Epithelial cell of esophagus (primary cell): Measurements from ENCODE around the gene OGDHL.
"Not testable (repeated sequence)": the region's sequence is repeated elsewhere in the genome, so short reads cannot be mapped to it uniquely, and the experiment has no call there.

ENCODE experiments used
- DNase-seq: peaks from one replicate; pipeline ENCODE4 v3.0.0; 2010; ENCODE audit warnings: low read depth
- H3K4me3 ChIP-seq: 2 replicates; pipeline ENCODE4 v1.5.1; 2011; ENCODE audit warnings: mild to moderate bottlenecking, low read length, control low read depth
- TF ChIP-seq, protein P1 (sequence below): IDR thresholded peaks from 2 replicates; pipeline ENCODE4 v1.5.1; 2011; ENCODE audit warnings: low read depth, mild to moderate bottlenecking, low read length, control low read depth, inconsistent platforms; ENCODE audit not compliant: insufficient read depth; ENCODE audit errors: missing control alignments

OGDHL gene

DNA sequence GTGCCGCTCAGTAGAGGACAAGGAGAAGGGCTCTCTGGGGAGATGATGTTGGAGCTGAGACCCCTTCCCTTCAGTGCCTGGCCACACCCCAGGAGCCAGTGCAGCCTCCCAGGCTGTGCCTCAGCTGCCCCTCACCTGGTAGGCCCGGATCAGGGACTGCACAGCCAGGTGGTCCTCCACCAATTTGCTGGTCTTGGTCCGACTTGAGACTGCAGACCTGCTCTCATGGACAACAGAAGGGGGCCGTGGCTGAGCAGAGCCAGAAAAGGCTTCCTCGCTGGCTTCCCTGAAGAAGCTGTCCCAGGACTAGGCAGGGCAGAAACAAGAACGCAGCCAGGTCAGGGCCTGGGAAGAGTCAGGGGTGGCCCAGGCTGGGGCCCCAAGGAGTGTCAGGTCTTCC is 5.5 kb downstream of the OGDHL start:
- no peak overlapping the region for H3K4me3 ChIP-seq
- DNase-seq: no peak
- TF ChIP-seq, protein P1, sequence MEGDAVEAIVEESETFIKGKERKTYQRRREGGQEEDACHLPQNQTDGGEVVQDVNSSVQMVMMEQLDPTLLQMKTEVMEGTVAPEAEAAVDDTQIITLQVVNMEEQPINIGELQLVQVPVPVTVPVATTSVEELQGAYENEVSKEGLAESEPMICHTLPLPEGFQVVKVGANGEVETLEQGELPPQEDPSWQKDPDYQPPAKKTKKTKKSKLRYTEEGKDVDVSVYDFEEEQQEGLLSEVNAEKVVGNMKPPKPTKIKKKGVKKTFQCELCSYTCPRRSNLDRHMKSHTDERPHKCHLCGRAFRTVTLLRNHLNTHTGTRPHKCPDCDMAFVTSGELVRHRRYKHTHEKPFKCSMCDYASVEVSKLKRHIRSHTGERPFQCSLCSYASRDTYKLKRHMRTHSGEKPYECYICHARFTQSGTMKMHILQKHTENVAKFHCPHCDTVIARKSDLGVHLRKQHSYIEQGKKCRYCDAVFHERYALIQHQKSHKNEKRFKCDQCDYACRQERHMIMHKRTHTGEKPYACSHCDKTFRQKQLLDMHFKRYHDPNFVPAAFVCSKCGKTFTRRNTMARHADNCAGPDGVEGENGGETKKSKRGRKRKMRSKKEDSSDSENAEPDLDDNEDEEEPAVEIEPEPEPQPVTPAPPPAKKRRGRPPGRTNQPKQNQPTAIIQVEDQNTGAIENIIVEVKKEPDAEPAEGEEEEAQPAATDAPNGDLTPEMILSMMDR: no peak

DNA sequence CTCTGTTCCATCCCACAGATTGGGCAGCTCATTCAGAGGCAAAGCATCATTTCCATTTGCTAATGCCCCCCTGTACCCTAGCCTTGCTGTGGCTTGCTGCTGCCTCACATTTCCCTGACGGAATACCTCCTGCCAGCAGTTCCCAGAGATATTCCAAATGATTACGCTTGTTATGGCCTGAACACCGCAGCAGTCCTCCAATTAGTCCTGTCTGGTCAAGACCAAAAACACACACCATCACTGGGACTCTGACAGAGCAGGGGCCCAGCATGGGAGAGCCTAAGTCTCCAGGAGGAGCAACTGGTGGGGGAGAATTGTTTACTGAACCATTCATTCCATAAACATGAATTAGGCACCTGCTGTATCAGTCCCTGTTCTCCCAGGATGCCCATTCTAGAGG is 6.1 kb downstream of the OGDHL start:
- DNase-seq: no peak
- TF ChIP-seq, protein P1: no peak
- H3K4me3 ChIP-seq: no peak overlapping the region

- H3K4me3 ChIP-seq, DNase-seq: not testable (repeated sequence)
Observed at GRCh38 chr10:49754951-49755350, 7.2 kb downstream of the OGDHL start.

GRCh38 chr10:49752584-49752983 is 9.5 kb downstream of the OGDHL start:
- TF ChIP-seq, protein P1: no peak
- no peak for DNase-seq
- no peak overlapping the region for H3K4me3 ChIP-seq

- no peak overlapping the region for H3K4me3 ChIP-seq
- TF ChIP-seq, protein P1: no peak
- DNase-seq: no peak
Observed at GRCh38 chr10:49751636-49752510, 10.2 kb downstream of the OGDHL start.

- H3K4me3 ChIP-seq: no peak overlapping the region
- TF ChIP-seq, protein P1: no peak
- no peak for DNase-seq
Observed at GRCh38 chr10:49751216-49751615, 10.9 kb downstream of the OGDHL start.

- no peak for DNase-seq
- TF ChIP-seq, protein P1: no peak
- no peak overlapping the region for H3K4me3 ChIP-seq
Observed at GRCh38 chr10:49750546-49750945, 11.6 kb downstream of the OGDHL start.
